Ishikawa (cell line): Measurements from ENCODE around the gene PRDM2.

ENCODE experiments used
- CEBPB ChIP-seq: IDR thresholded peaks from 2 replicates; pipeline ENCODE4 v1.6.1; 2012
- CREB1 ChIP-seq: IDR thresholded peaks from 2 replicates; pipeline ENCODE4 v1.6.1; 2012; ENCODE audit warnings: low read depth
- EGR1 ChIP-seq: IDR thresholded peaks from 2 replicates; pipeline ENCODE4 v1.6.1; 2012
- EP300 ChIP-seq: IDR thresholded peaks from 2 replicates; pipeline ENCODE4 v1.6.1; 2012; ENCODE audit warnings: borderline replicate concordance
- FOXM1 ChIP-seq: IDR thresholded peaks from 2 replicates; pipeline ENCODE4 v1.6.1; 2012; ENCODE audit warnings: low read depth, borderline replicate concordance
- NFIC ChIP-seq: IDR thresholded peaks from 2 replicates; pipeline ENCODE4 v1.6.1; 2012
- RAD21 ChIP-seq: IDR thresholded peaks from 2 replicates; pipeline ENCODE4 v1.6.1; 2012; ENCODE audit warnings: low read depth
- TAF1 ChIP-seq: IDR thresholded peaks from 2 replicates; pipeline ENCODE4 v1.6.1; 2012; ENCODE audit warnings: low read depth, mild to moderate bottlenecking
- TCF12 ChIP-seq: IDR thresholded peaks from 2 replicates; pipeline ENCODE4 v1.6.1; 2012; ENCODE audit warnings: low read depth
- TEAD4 ChIP-seq: IDR thresholded peaks from 2 replicates; pipeline ENCODE4 v1.6.1; 2012
- YY1 ChIP-seq: IDR thresholded peaks from 2 replicates; pipeline ENCODE4 v1.6.1; 2012; ENCODE audit warnings: low read depth
- ZBTB7A ChIP-seq: IDR thresholded peaks from 2 replicates; pipeline ENCODE4 v1.6.1; 2012; ENCODE audit warnings: low read depth
- TF ChIP-seq, protein P1 (sequence below): IDR thresholded peaks from 2 replicates; pipeline ENCODE4 v1.6.1; 2012
- TF ChIP-seq, protein P2 (sequence below): IDR thresholded peaks from 2 replicates; pipeline ENCODE4 v1.6.1; 2012; ENCODE audit warnings: low read depth, mild to moderate bottlenecking
- TF ChIP-seq, protein P3 (sequence below): IDR thresholded peaks from 2 replicates; pipeline ENCODE4 v1.6.1; 2012

The PRDM2 gene

DNA sequence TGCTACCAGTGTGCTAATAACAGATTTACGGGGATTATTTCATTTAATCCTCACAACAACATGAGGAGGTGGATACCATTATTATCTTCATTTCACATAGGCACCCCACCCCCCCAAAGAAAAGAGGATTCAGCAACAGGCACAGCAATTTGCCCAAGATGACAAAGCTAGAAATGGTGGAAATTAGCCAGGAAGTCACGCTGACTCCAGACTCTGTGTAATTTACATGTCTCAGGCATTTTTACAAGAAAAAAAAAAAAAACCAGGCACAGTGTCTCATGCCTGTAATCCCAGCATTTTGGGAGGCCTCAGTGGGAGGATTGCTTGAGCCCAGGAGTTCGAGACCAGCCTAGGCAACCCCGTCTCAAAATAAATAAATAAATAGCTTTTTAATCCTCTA is 37.5 kb upstream of the PRDM2 start:
- no peak for TF ChIP-seq RAD21
- no peak for TF ChIP-seq EGR1
- TF ChIP-seq EP300: no peak
- TF ChIP-seq, protein P1, sequence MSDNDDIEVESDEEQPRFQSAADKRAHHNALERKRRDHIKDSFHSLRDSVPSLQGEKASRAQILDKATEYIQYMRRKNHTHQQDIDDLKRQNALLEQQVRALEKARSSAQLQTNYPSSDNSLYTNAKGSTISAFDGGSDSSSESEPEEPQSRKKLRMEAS: no peak
- no peak for TF ChIP-seq CEBPB
- no peak for TF ChIP-seq YY1
- no peak for TF ChIP-seq CREB1
- no peak for TF ChIP-seq ZBTB7A

DNA sequence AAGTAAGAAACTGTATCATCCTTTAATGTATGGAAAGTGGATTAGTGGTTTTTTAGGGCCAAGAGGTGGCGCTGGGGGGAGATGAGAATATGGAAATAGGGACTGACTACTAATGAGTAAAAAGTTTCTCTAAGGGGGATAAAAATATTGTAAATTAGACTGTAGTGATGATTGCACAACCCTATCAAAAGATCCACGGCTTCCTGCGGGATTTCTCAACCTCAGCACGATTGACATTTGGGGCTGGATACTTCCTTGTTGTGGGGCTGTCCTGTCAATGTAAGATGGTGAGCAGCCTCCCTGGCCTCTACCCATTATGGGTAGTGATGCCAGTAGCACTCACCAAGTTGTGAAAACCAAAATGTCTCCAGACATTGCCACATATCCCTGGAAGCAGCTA is 36.0 kb upstream of the PRDM2 start:
- TF ChIP-seq, protein P1: no peak
- TF ChIP-seq NFIC: no peak
- no peak for TF ChIP-seq TCF12

DNA sequence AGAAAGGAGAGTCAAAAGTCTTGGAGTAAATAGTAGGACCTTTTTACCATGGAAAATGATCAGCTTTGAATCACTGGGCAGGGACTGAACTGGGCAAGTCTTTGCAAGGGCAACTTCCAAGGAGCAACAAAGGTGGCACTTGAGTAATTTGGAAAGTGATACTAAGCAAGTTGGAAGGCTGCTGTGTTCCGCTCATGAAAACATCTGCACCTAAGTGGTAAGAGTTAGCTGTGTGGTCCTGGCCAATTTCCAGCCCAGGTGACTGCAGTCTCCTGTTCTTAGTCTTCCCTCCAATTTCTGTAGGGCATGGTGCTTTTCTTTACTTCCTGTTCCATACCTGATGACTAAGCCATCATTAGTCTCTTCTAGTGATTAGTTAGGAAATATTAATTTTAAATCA is 35.5 kb upstream of the PRDM2 start:
- TF ChIP-seq EGR1 (no peak), EP300 (no peak), FOXM1 (no peak), YY1 (no peak), CREB1 (no peak), RAD21 (no peak), CEBPB (no peak), TAF1 (no peak), NFIC (no peak), ZBTB7A (no peak), TEAD4 (no peak), TCF12 (no peak)
- TF ChIP-seq, protein P2, sequence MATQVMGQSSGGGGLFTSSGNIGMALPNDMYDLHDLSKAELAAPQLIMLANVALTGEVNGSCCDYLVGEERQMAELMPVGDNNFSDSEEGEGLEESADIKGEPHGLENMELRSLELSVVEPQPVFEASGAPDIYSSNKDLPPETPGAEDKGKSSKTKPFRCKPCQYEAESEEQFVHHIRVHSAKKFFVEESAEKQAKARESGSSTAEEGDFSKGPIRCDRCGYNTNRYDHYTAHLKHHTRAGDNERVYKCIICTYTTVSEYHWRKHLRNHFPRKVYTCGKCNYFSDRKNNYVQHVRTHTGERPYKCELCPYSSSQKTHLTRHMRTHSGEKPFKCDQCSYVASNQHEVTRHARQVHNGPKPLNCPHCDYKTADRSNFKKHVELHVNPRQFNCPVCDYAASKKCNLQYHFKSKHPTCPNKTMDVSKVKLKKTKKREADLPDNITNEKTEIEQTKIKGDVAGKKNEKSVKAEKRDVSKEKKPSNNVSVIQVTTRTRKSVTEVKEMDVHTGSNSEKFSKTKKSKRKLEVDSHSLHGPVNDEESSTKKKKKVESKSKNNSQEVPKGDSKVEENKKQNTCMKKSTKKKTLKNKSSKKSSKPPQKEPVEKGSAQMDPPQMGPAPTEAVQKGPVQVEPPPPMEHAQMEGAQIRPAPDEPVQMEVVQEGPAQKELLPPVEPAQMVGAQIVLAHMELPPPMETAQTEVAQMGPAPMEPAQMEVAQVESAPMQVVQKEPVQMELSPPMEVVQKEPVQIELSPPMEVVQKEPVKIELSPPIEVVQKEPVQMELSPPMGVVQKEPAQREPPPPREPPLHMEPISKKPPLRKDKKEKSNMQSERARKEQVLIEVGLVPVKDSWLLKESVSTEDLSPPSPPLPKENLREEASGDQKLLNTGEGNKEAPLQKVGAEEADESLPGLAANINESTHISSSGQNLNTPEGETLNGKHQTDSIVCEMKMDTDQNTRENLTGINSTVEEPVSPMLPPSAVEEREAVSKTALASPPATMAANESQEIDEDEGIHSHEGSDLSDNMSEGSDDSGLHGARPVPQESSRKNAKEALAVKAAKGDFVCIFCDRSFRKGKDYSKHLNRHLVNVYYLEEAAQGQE: no peak
- TF ChIP-seq, protein P3, sequence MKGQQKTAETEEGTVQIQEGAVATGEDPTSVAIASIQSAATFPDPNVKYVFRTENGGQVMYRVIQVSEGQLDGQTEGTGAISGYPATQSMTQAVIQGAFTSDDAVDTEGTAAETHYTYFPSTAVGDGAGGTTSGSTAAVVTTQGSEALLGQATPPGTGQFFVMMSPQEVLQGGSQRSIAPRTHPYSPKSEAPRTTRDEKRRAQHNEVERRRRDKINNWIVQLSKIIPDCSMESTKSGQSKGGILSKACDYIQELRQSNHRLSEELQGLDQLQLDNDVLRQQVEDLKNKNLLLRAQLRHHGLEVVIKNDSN: no peak
- TF ChIP-seq, protein P1: no peak

DNA sequence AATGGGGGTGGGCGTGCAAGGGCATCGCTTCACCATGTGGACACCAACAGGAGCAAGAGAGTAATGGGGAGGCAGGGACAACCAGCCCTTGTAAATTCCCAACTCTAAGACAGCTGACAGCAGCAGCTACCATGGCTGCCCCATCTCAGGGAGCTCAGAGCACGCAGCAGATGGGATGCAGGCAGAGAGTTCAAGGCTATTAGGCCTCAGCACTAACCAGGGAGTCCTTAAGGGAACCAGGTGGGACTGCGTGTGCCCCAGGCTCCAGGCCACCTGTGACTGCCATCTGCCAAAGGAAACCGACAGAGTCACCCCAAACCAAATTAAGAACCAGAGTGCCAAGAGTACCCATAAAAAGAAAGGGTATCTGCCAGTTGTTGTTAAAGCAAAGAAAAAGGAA is 33.7 kb upstream of the PRDM2 start:
- no peak for TF ChIP-seq EP300
- TF ChIP-seq CEBPB: no peak
- TF ChIP-seq TEAD4: no peak
- no peak for TF ChIP-seq TCF12

DNA sequence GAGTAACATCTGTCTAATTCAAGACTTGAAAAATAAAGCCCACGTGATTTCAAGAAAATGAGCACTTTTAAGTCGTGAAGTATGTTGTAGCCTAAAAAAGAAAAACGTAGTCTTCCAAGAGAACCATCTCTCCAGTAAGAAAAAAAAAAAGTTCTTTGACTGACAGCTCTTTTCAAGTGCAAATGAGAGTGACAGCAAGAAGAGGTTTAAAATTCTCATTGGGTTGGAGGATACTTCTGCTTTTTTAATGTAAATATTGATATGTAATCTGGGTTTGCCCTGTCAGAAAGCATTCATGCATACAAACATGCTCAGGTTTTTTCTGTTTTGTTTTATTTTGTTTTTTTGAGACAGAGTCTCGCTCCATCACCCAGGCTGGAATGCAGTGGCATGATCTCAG is 32.3 kb upstream of the PRDM2 start:
- no peak for TF ChIP-seq TCF12
- TF ChIP-seq, protein P3: no peak
- TF ChIP-seq CEBPB: no peak
- TF ChIP-seq, protein P1: no peak
- TF ChIP-seq EGR1: no peak
- TF ChIP-seq FOXM1: no peak
- TF ChIP-seq, protein P2: no peak
- TF ChIP-seq NFIC: no peak
- TF ChIP-seq ZBTB7A: no peak
- no peak for TF ChIP-seq RAD21
- TF ChIP-seq EP300: no peak
- no peak for TF ChIP-seq YY1
- TF ChIP-seq CREB1: no peak
- TF ChIP-seq TAF1: no peak

DNA sequence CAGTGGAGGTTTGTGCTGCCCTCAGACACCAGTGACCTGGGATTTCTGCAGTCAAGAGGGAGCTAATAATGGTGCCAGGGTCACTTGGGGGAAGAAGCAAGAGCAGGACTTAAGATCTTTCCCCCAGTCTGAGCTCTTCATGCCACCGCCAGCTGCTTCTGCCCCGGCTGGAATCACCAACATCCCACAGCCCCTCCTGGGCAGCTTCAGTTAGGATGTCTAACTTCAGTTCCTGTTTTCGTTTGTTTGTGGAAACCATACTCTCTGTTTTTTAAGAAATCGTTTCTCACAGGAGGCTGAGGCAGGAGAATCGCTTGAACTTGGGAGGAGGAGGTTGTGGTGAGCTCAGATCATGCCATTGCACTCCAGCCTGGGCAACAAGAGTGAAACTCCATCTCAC is 25.6 kb upstream of the PRDM2 start:
- TF ChIP-seq, protein P1: no peak
- TF ChIP-seq EP300 (no peak), TEAD4 (no peak), NFIC (no peak), YY1 (no peak)
